Measurements from ENCODE around the gene MAD1L1. TPM values are rescaled to one million over a fixed set of nuclear protein-coding genes. Genes with fewer than 3 reads are reported as not detected.

MAD1L1 gene
- total and polyA plus RNA-seq, 2 donors (not counting 1 experiment from before 2014, with no cell fraction given), result 9.8 to 29.4 TPM

DNA sequence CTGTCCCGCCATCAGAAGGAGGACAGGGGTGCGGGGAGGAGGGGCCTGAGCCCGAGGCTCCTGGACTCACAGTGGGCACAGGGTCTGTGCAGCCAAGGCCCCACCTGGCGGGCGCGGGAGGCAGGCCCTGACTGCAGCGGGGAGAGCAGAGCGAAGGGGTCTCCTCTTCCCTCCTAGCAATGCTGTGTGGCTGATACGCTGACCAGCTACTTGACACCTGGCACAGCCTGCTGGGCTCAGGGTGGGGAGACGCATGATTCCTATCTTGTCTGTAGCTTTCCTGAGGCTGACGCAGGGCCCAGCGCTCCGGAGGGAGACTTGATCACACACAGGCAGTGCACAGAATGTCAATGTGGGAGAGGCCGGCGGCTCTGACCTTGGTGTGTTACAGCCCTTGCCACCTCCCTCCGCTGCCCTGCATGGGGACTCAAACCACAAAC lies 387.8 kb downstream of the MAD1L1 start:
- Histone ChIP-seq H3K4me1 (ENCODE audit: control insufficient read depth, extremely low read depth, insufficient read depth, low read length) (no peaks in the 10 kb centered on the region), H3K9ac (ENCODE audit: insufficient read depth, low read length) (no peak overlapping the region), H4K20me1 (ENCODE audit: control insufficient read depth, extremely low read depth, insufficient read depth, low read length) (no peaks in the 10 kb centered on the region), H2AFZ (ENCODE audit: low read length) (no peak overlapping the region), H3K4me3 (replicated peaks in 1 of 4; ENCODE audit: control extremely low read depth in 1 of 4, insufficient read depth in 1 of 4, low read depth in 3 of 4, low read length in 4 of 4) (no peak overlapping the region), H3K79me2 (ENCODE audit: control insufficient read depth, insufficient read depth, low read length) (no peaks in the 10 kb centered on the region), H3K27ac (ENCODE audit: insufficient read depth, low read length) (no peak overlapping the region), H3K27me3 (ENCODE audit: control insufficient read depth, insufficient read depth, low read length) (no peaks in the 10 kb centered on the region), H3K36me3 (ENCODE audit: control insufficient read depth, insufficient read depth, low read length) (no peaks in the 10 kb centered on the region), H3K9me3 (ENCODE audit: control insufficient read depth, insufficient read depth, low read depth, low read length) (no peaks in the 10 kb centered on the region), H3K4me2 (ENCODE audit: extremely low read depth, insufficient read depth, low read length) (no peak overlapping the region)
- TF ChIP-seq, protein P1, sequence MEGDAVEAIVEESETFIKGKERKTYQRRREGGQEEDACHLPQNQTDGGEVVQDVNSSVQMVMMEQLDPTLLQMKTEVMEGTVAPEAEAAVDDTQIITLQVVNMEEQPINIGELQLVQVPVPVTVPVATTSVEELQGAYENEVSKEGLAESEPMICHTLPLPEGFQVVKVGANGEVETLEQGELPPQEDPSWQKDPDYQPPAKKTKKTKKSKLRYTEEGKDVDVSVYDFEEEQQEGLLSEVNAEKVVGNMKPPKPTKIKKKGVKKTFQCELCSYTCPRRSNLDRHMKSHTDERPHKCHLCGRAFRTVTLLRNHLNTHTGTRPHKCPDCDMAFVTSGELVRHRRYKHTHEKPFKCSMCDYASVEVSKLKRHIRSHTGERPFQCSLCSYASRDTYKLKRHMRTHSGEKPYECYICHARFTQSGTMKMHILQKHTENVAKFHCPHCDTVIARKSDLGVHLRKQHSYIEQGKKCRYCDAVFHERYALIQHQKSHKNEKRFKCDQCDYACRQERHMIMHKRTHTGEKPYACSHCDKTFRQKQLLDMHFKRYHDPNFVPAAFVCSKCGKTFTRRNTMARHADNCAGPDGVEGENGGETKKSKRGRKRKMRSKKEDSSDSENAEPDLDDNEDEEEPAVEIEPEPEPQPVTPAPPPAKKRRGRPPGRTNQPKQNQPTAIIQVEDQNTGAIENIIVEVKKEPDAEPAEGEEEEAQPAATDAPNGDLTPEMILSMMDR (conservative IDR thresholded peaks at IDR 0.05 in 1 of 2, IDR thresholded peaks at IDR 0.05 in 1 of 2; ENCODE audit: low read depth in 1 of 2, low read length in 2 of 2), result no peak
- TF ChIP-seq EZH2 (IDR thresholded peaks at IDR 0.05; ENCODE audit: low read length, missing control alignments), result no peak
- no peak for DNase-seq (ENCODE audit: low read depth in 2 of 2)

DNA sequence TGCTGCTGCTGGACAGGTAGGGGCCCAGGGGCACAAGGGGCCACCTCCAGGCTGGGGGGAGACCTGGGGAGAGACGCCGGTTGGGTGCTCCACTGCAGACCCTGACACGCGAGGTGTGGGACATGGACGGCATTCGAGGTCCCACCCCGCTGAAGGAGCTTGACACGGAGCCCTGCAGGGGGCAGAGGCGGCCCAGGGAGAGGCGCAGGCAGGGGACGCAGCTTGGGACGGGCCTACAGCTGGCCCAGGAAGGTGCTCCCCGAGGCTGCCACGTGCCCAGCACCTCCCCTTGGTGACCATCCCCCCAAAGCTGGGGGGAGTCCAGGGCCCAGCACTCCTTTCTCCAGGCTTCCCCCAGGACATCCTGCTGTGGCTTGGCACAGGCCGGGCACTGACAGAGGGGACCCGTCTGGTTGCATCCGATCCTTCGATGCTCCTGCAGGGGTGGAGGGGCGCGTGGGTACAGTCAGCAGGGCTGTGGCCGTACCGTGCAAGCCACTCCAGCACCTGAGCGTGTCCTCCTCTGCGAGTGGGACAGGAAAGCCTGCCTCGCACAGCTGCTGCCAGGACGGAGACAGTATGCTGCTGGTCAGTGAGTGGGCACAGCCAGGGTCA lies 388.3 kb downstream of the MAD1L1 start:
- Histone ChIP-seq H3K4me1 (ENCODE audit: control insufficient read depth, extremely low read depth, insufficient read depth, low read length) (no peaks in the 10 kb centered on the region), H3K27ac (ENCODE audit: insufficient read depth, low read length) (no peak overlapping the region), H3K36me3 (ENCODE audit: control insufficient read depth, insufficient read depth, low read length) (no peaks in the 10 kb centered on the region), H3K27me3 (ENCODE audit: control insufficient read depth, insufficient read depth, low read length) (no peaks in the 10 kb centered on the region), H2AFZ (ENCODE audit: low read length) (no peak overlapping the region), H4K20me1 (ENCODE audit: control insufficient read depth, extremely low read depth, insufficient read depth, low read length) (no peaks in the 10 kb centered on the region), H3K4me3 (replicated peaks in 1 of 4; ENCODE audit: control extremely low read depth in 1 of 4, insufficient read depth in 1 of 4, low read depth in 3 of 4, low read length in 4 of 4) (no peak overlapping the region), H3K79me2 (ENCODE audit: control insufficient read depth, insufficient read depth, low read length) (no peaks in the 10 kb centered on the region), H3K4me2 (ENCODE audit: extremely low read depth, insufficient read depth, low read length) (no peak overlapping the region), H3K9ac (ENCODE audit: insufficient read depth, low read length) (no peak overlapping the region), H3K9me3 (ENCODE audit: control insufficient read depth, insufficient read depth, low read depth, low read length) (no peaks in the 10 kb centered on the region)
- TF ChIP-seq, protein P1 (conservative IDR thresholded peaks at IDR 0.05 in 1 of 2, IDR thresholded peaks at IDR 0.05 in 1 of 2; ENCODE audit: low read depth in 1 of 2, low read length in 2 of 2), result no peak
- no peak for TF ChIP-seq EZH2 (IDR thresholded peaks at IDR 0.05; ENCODE audit: low read length, missing control alignments)
- DNase-seq (ENCODE audit: low read depth in 2 of 2), result no peak

DNA sequence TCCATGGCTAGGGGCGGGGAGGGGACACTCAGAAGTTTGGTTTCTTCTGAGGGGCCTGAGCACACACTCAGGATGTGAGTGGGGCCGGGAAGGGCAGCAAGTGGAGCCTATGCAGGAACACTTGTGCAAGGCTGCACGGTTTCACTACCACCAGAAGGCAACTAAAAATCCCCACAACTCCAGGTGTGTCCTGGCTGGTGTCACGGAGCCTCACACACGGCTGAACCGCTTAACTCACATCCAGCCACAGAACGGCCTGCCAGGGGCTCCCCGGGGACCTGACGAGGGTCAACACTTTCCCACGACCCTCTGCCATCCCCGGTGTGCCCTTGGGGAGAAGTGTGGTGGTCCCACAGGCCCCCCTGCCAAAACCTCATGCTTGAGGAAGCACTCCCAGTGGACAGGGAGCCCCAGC lies 388.8 kb downstream of the MAD1L1 start:
- H3K4me3 ChIP-seq (replicated peaks in 1 of 4; ENCODE audit: control extremely low read depth in 1 of 4, insufficient read depth in 1 of 4, low read depth in 3 of 4, low read length in 4 of 4), result no peak overlapping the region

More for the DNA sequence above, 388.8 kb downstream of the MAD1L1 start:
- Histone ChIP-seq H2AFZ (ENCODE audit: low read length) (no peak overlapping the region), H3K4me2 (ENCODE audit: extremely low read depth, insufficient read depth, low read length) (no peak overlapping the region), H3K9ac (ENCODE audit: insufficient read depth, low read length) (no peak overlapping the region), H3K4me1 (ENCODE audit: control insufficient read depth, extremely low read depth, insufficient read depth, low read length) (no peaks in the 10 kb centered on the region), H3K9me3 (ENCODE audit: control insufficient read depth, insufficient read depth, low read depth, low read length) (no peaks in the 10 kb centered on the region), H3K36me3 (ENCODE audit: control insufficient read depth, insufficient read depth, low read length) (no peaks in the 10 kb centered on the region), H3K27me3 (ENCODE audit: control insufficient read depth, insufficient read depth, low read length) (no peaks in the 10 kb centered on the region), H3K27ac (ENCODE audit: insufficient read depth, low read length) (no peak overlapping the region), H3K79me2 (ENCODE audit: control insufficient read depth, insufficient read depth, low read length) (no peaks in the 10 kb centered on the region), H4K20me1 (ENCODE audit: control insufficient read depth, extremely low read depth, insufficient read depth, low read length) (no peaks in the 10 kb centered on the region)
- TF ChIP-seq EZH2 (IDR thresholded peaks at IDR 0.05; ENCODE audit: low read length, missing control alignments), result no peak
- TF ChIP-seq, protein P1 (conservative IDR thresholded peaks at IDR 0.05 in 1 of 2, IDR thresholded peaks at IDR 0.05 in 1 of 2; ENCODE audit: low read depth in 1 of 2, low read length in 2 of 2), result no peak
- DNase-seq (ENCODE audit: low read depth in 2 of 2), result no peak

Data from fibroblast of lung (primary cell).